GM13977 (cell line): ENCODE results near the gene SLC40A1.

Experiments used
- DNase-seq: peaks from one replicate; pipeline ENCODE4 v3.0.0; 2012; ENCODE audit warnings: low spot score
- in situ Hi-C: fragments of 300-500 bp; cut with MboI; formaldehyde crosslinking; loops from one replicate; pipeline ENCODE4 v1.12.0; 2022; ENCODE audit warnings: low sequenced_read_pairs, low pct_unique_long_range_greater_than_20kb, mixed read lengths, inconsistent platforms; ENCODE audit not compliant: unreplicated experiment
- TF ChIP-seq, protein P1 (sequence below): IDR thresholded peaks from 2 replicates; pipeline ENCODE4 v1.5.1; 2012; ENCODE audit warnings: mild to moderate bottlenecking, control low read depth; ENCODE audit not compliant: insufficient read depth; ENCODE audit errors: extremely low read depth, missing control alignments

The SLC40A1 gene

DNA sequence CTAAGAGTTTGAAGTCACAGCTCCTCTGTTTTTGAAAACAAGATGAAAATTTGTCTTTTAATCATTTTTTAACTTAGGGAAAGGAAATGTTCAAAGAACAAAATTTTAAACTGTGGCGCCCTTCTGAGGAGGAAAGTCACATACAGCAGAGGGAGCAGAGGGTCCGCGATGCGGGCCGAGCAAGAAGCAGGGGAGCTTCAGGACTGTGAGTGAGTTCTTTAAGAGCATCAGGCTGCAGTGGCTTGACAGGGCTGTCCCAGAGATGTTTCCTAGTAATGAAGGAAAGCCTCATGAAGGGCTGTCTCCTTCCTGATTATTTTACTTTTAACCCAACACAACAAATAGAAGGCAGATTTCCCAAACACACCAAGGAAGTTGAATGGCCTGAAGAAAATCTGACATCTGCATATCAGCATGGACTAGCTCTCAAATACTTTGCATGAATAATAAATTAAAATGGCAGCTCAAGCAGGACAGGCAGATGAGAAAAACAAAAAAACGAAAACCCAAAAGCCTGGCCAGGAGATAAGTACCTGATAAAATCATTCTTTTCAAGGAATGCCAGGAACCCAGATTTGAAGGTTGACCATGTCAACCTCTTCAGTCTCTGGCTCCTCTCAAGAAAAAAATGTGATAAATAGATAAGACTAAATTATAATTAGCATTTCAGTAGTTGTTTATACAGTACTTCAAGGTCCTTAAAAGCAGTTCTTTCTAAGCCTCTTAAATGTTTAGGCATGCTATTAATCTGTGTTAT is 60.8 kb downstream of the SLC40A1 start:
- TF ChIP-seq, protein P1, sequence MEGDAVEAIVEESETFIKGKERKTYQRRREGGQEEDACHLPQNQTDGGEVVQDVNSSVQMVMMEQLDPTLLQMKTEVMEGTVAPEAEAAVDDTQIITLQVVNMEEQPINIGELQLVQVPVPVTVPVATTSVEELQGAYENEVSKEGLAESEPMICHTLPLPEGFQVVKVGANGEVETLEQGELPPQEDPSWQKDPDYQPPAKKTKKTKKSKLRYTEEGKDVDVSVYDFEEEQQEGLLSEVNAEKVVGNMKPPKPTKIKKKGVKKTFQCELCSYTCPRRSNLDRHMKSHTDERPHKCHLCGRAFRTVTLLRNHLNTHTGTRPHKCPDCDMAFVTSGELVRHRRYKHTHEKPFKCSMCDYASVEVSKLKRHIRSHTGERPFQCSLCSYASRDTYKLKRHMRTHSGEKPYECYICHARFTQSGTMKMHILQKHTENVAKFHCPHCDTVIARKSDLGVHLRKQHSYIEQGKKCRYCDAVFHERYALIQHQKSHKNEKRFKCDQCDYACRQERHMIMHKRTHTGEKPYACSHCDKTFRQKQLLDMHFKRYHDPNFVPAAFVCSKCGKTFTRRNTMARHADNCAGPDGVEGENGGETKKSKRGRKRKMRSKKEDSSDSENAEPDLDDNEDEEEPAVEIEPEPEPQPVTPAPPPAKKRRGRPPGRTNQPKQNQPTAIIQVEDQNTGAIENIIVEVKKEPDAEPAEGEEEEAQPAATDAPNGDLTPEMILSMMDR: no peak
- DNase-seq: no peak
- in situ Hi-C loops: no loop called here

DNA sequence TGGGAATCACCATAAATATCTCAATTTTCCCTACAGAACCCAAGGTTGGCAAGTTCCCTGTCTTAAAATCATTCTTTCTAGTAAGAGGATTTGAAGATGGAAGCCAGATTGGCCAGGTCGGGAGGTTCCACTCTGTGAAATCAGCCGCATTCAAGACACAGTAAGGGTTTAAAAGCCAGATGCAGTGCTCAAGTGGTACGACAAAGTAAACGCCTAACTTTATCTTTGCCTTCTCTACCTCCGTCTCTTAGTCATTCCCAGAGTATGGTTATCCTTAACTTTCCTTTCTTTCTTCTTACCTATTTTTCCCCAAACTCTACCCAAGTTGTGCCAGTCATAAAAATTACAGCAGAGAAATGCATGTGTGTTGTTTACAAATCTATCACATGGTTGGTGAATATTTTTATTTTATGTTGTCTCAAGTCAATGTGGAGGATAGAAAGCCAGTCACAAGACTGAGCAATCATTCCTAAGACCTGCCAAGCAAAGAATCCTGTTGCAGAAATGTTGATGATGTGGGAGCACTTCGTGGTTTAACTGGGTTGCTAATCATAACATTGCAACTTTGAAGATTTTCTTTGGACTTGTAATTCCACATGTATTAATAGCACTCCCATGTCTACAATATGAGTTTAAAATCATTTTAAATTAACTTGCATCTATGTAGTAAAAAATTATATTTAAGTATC is 62.6 kb downstream of the SLC40A1 start:
- TF ChIP-seq, protein P1: no peak
- in situ Hi-C loops: no loop called here
- no peak for DNase-seq

DNA sequence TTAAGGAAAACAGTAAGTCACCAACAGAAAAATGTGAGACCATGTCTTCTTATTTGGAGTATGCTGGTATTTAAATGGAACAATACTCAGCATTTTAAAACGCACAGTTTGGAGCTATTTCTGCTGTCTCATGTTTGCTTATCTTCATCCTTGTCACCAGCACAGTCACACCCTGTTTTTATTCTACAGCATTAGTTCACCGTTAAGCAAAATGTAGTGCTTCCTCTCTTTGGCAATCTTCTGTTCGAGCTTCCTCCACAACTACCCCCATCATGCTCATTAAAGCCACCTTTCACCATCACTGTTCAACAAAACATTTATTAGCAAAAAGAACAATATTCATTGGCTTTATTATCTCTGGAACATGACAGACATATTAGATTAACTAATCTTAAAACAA is 64.0 kb downstream of the SLC40A1 start:
- TF ChIP-seq, protein P1: no peak
- in situ Hi-C loops: no loop called here
- no peak for DNase-seq

DNA sequence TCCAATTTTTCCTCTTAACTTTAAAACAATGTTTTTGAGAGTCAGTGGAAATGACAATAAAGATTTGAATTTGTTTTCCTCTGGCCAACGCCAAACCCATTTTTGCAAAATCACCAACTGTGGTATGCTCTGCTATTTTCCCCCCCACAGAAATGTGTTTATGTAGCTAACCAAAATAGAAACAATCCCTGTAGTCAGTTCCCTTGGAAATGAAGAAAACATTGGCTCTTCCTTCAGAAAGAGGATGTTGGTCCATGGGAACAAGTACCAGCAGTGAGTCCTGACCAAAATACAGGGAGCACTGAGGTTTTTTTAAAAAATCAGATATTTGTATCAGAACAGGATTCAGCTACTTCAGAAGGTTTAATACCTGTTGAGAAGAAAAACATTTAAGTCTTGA is 65.3 kb downstream of the SLC40A1 start:
- TF ChIP-seq, protein P1: no peak
- no peak for DNase-seq
- in situ Hi-C loops: no loop called here

DNA sequence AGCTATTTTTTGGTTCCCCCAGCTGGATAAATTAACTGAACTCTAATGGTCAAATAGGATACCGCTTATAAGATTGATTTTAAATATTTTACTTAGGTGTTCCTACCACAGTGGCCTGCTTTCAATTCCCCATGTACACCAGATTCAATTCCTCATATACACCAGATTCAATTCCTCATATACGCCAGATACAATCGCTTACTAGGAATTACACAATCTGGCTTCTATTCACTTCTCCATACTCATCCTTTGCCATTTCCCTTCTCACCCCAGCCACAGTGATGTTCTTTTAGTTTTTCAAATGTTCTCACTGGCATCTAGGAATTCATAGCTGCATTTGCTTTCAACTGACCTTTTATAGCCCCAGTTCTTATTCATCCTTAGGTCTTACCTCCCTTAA is 66.5 kb downstream of the SLC40A1 start:
- TF ChIP-seq, protein P1: no peak
- in situ Hi-C loops: no loop called here
- no peak for DNase-seq

DNA sequence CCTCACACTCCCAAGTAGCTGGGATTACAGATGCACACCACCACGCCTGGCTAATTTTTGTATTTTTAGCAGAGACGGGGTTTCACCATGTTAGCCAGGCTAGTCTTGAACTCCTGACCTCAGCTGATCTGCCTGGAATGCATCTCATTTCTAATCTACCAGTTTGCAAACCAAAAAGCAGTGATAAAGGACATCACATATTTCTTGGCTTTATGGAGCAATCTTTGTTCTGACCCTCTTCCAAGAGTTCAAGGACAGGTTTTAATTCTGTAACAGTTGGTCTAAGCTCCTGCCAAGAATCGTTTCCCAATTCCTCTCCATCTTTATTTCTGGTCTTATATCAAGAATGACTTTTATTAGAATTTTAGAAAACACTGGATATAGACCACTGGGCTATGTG is 67.7 kb downstream of the SLC40A1 start:
- TF ChIP-seq, protein P1: no peak

DNA sequence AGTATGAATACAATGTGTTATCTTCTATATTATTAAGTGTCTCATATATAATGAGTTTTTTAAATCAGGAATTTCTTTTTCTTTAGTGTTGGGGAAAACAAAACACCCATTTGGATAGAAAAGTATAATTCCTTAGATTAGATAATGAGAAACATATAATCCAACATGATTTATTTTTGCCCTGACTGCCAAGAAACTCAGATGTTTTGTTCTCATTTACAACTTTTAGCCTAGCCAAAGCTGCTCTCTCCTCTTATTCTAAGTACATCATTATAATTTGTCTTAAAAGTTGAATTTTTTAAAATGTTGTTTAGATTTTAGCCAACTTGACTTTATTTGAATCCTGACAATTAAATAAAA is 68.6 kb downstream of the SLC40A1 start:
- in situ Hi-C loops: no loop called here
- TF ChIP-seq, protein P1: no peak

More for the DNA sequence above, 67.7 kb downstream of the SLC40A1 start:
- no peak for DNase-seq
- in situ Hi-C loops: no loop called here

More for the DNA sequence above, 68.6 kb downstream of the SLC40A1 start:
- no peak for DNase-seq
